Kidney (tissue), 14 donors: ENCODE data around the gene KRT78. TPM values are rescaled to one million over a fixed set of nuclear protein-coding genes. Genes with fewer than 3 reads are reported as not detected.

Source experiments
- DNase-seq, 5 donors: peaks; one replicate each; pipeline ENCODE4 v3.0.0-alpha.2; 2013 to 2020
- FAIRE-seq: peaks from 2 replicates; lab custom pipeline; 2012; peaks lifted over from hg19 to GRCh38; lab: Jason Lieb, UNC
- H3K27ac ChIP-seq, 2 donors: one replicate each; pipeline ENCODE4 v1.7.0; 2013; ENCODE audit warnings: low read depth in 2 of 2, low read length in 2 of 2, inconsistent platforms in 1 of 2
- H3K27me3 ChIP-seq: one replicate; pipeline ENCODE4 v1.7.1; 2013; ENCODE audit warnings: low read length, inconsistent platforms; ENCODE audit not compliant: control insufficient read depth, insufficient read depth
- H3K36me3 ChIP-seq, 3 donors: one replicate each; pipeline versions ENCODE4 v1.7.0 to v1.7.1; 2013; ENCODE audit warnings: low read length in 3 of 3, control low read depth in 1 of 3, inconsistent platforms in 1 of 3; ENCODE audit not compliant: insufficient read depth in 3 of 3, control insufficient read depth in 2 of 3
- H3K4me1 ChIP-seq, 3 donors: one replicate each; pipeline versions ENCODE4 v1.7.0 to v1.7.1; 2013; ENCODE audit warnings: low read length in 3 of 3, inconsistent platforms in 1 of 3, low read depth in 1 of 3; ENCODE audit not compliant: control insufficient read depth in 2 of 3, insufficient read depth in 2 of 3
- H3K4me3 ChIP-seq, 3 donors: one replicate each; pipeline versions ENCODE4 v1.7.0 to v1.8.1; 2013; ENCODE audit warnings: low read length in 3 of 3, control low read depth in 1 of 3, inconsistent platforms in 1 of 3
- H3K9ac ChIP-seq, 3 donors: one replicate each; pipeline versions ENCODE4 v1.7.0 to v1.7.1; 2013; ENCODE audit warnings: low read length in 3 of 3, control low read depth in 1 of 3, inconsistent platforms in 1 of 3
- H3K9me3 ChIP-seq, 3 donors: one replicate each; pipeline versions ENCODE4 v1.7.0 to v1.7.1; 2013; ENCODE audit warnings: low read length in 3 of 3, control low read depth in 1 of 3, inconsistent platforms in 1 of 3; ENCODE audit not compliant: control insufficient read depth in 2 of 3, insufficient read depth in 1 of 3
- CTCF ChIP-seq: IDR thresholded peaks from 3 replicates; pipeline ENCODE4 v1.5.1; 2012; ENCODE audit warnings: mild to moderate bottlenecking, moderate library complexity, borderline replicate concordance; ENCODE audit not compliant: insufficient read depth; ENCODE audit errors: extremely low read depth
- intact Hi-C: fragments of 100-400 bp; cut with DNase I; formaldehyde crosslinking; loops from one replicate; pipeline ENCODE4 v1.11.1; 2022
- polyA plus RNA-seq: library from polyadenylated mRNA; stranded (reverse); fragments of 350-450 nt; fragmentation: Illumina TruSeq; extraction: RNeasy Lipid Tissue Mini Kit (QIAGEN cat#74804); gene quantifications from one replicate; pipeline ENCODE4 v1.2.3, GENCODE V29; 2014; ENCODE audit warnings: low read depth, low replicate concordance; ENCODE audit not compliant: insufficient read depth
- total RNA-seq: library from RNA; stranded (reverse); fragmentation: NEBNext Ultra II Directional; extraction: Animal tissue kit (Norgen Biotek cat#: 25700); gene quantifications from one replicate; pipeline ENCODE4 v1.2.1, GENCODE V29; 2021
- donor health status: control.
- donor health status: control.
- donor health status: control.
- donor health status: control.
- donor health status: control.
- donor health status: DM: yes; HTN: yes; CAD: no.
- donor health status: Normal renal cell carcinoma (clear cell type).

Gene KRT78
- total and polyA plus RNA-seq, 2 donors from 2014 or later = not detected

- DNase-seq (no peak), FAIRE-seq (no peak)
- no peak overlapping the region for H3K4me3 ChIP-seq
- no peaks in the 10 kb centered on the region for H3K4me1 ChIP-seq
- no peak for TF ChIP-seq CTCF
- H3K27me3 ChIP-seq = no peaks in the 10 kb centered on the region
- no peaks in the 10 kb centered on the region for H3K9me3 ChIP-seq
- no peak overlapping the region for H3K9ac ChIP-seq
- H3K36me3 ChIP-seq = no peaks in the 10 kb centered on the region
- intact Hi-C loops = no loop called here
- H3K27ac ChIP-seq = no peak overlapping the region
Observed at GRCh38 chr12:52798671-52799504, 49.9 kb downstream of the KRT78 start.

DNA sequence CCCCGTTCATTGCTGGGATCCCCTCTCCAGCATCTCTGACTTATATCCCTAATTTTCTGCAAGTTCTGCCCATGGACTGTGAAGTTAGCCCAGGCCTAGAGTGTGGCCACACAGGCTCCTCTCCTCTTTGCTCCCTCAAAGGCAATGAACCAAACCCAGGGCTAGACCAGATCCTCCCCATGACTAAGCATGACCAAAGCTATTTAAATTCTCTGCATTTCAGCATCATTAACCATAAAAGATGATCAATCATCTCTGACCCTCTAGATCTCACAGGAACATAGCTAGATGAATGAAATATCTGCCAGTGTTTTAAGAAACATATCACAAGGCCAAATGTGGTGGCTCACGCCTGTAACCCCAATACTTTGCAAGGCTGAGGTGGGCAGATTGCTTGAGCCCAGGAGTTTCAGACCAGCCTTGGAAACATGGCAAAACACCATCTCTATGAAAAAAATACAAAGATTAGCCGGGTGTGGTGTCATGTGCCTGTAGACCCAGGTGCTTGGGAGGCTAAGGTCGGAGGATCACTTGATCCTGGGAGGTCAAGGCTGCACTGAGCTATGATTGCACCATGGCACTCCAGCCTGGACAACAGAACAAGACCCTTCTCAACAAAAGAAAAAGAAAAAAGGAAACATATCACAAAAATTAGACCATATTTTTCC lies 50.7 kb downstream of the KRT78 start:
- no peaks in the 10 kb centered on the region for H3K36me3 ChIP-seq

DNA sequence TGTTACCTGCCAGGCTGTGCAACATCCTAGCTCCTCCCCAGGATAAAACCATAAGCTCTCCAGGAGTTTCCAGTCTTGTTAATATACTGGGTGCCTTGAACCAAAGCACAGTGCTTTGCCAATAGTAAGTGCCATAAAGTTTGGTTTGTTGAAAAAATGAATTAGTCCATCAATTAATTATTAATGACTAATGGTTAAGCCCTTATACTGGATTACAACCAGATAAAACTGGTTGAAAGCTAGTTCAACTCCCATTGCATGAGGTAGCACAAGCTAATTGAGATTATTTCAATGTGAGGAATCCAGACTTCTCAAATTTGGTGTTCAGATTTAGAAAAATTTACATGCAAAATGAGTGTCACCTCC lies 51.3 kb downstream of the KRT78 start:
- no peak for TF ChIP-seq CTCF
- FAIRE-seq = no peak
- intact Hi-C loops = no loop called here
- no peaks in the 10 kb centered on the region for H3K36me3 ChIP-seq
- no peaks in the 10 kb centered on the region for H3K4me1 ChIP-seq
- no peaks in the 10 kb centered on the region for H3K27me3 ChIP-seq
- no peak for DNase-seq
- H3K9ac ChIP-seq = no peak overlapping the region
- H3K4me3 ChIP-seq = no peak overlapping the region
- H3K9me3 ChIP-seq = no peaks in the 10 kb centered on the region
- H3K27ac ChIP-seq = no peak overlapping the region

More for the DNA sequence above, 50.7 kb downstream of the KRT78 start:
- DNase-seq (no peak), FAIRE-seq (no peak)
- Histone ChIP-seq H3K9me3 (no peaks in the 10 kb centered on the region), H3K9ac (no peak overlapping the region), H3K4me3 (no peak overlapping the region), H3K27ac (no peak overlapping the region), H3K27me3 (no peaks in the 10 kb centered on the region), H3K4me1 (no peaks in the 10 kb centered on the region)
- no peak for TF ChIP-seq CTCF
- intact Hi-C loops = no loop called here
